Vagina (tissue), 2 donors: ENCODE results near the gene PSEN2. TPM values are rescaled to one million over a fixed set of nuclear protein-coding genes. Genes with fewer than 3 reads are reported as not detected.

Experiments
- DNase-seq, 2 donors: peaks; one replicate each; pipeline ENCODE4 v3.0.0-alpha.2; 2017; ENCODE audit errors: extremely low spot score in 2 of 2
- H3K27ac ChIP-seq: fragments of 200-600 bp; sonication (generic); one replicate; pipeline ENCODE4 v1.5.1; 2019
- H3K27me3 ChIP-seq: fragments of 200-600 bp; sonication (generic); one replicate; pipeline ENCODE4 v1.5.1; 2019
- H3K36me3 ChIP-seq, 2 donors: fragments of 200-600 bp; sonication (generic); one replicate each; pipeline ENCODE4 v1.5.1; 2017 to 2019
- H3K4me1 ChIP-seq: fragments of 200-600 bp; sonication (generic); one replicate; pipeline ENCODE4 v1.5.1; 2019
- H3K4me3 ChIP-seq, 2 donors: fragments of 200-600 bp; sonication (generic); 1 replicate in 1 of 2; 2 replicates in 1 of 2; pipeline ENCODE4 v1.5.1; 2016 to 2019
- H3K9me3 ChIP-seq: fragments of 200-600 bp; sonication (generic); one replicate; pipeline ENCODE4 v1.5.1; 2019
- POLR2A ChIP-seq, 2 donors: fragments of 450-650 bp; IDR thresholded peaks; one replicate each; pipeline ENCODE4 v1.6.1; 2017; ENCODE audit warnings: antibody characterized with exemption in 2 of 2, mild to moderate bottlenecking in 2 of 2, moderate library complexity in 2 of 2
- POLR2AphosphoS5 ChIP-seq, 2 donors: sonication (generic); formaldehyde crosslinking; IDR thresholded peaks; one replicate each; pipeline ENCODE4 v1.9.0; 2017; ENCODE audit warnings: antibody characterized with exemption in 2 of 2, mild to moderate bottlenecking in 2 of 2, low read depth in 1 of 2; ENCODE audit not compliant: insufficient read depth in 1 of 2
- intact Hi-C: fragments of 100-400 bp; cut with DNase I; formaldehyde crosslinking; loops from one replicate; pipeline ENCODE4 v1.15.1; 2023
- total RNA-seq: library from RNA; depleted of rRNA; stranded (reverse); fragments of >200 nt; gene quantifications from one replicate; pipeline ENCODE4 v1.2.3, GENCODE V29; 2016
- TF ChIP-seq, protein P1 (sequence below), 3 experiments: fragments of 450-650 bp in 2 of 3; fragments of 200-600 bp in 1 of 3; sonication (generic) in 1 of 3; IDR thresholded peaks; one replicate each; pipeline ENCODE4 v1.5.1; 2017 to 2019; ENCODE audit warnings: antibody characterized with exemption in 3 of 3, mild to moderate bottlenecking in 2 of 3, moderate library complexity in 2 of 3

Gene PSEN2
- 22.1 TPM for total RNA-seq

DNA sequence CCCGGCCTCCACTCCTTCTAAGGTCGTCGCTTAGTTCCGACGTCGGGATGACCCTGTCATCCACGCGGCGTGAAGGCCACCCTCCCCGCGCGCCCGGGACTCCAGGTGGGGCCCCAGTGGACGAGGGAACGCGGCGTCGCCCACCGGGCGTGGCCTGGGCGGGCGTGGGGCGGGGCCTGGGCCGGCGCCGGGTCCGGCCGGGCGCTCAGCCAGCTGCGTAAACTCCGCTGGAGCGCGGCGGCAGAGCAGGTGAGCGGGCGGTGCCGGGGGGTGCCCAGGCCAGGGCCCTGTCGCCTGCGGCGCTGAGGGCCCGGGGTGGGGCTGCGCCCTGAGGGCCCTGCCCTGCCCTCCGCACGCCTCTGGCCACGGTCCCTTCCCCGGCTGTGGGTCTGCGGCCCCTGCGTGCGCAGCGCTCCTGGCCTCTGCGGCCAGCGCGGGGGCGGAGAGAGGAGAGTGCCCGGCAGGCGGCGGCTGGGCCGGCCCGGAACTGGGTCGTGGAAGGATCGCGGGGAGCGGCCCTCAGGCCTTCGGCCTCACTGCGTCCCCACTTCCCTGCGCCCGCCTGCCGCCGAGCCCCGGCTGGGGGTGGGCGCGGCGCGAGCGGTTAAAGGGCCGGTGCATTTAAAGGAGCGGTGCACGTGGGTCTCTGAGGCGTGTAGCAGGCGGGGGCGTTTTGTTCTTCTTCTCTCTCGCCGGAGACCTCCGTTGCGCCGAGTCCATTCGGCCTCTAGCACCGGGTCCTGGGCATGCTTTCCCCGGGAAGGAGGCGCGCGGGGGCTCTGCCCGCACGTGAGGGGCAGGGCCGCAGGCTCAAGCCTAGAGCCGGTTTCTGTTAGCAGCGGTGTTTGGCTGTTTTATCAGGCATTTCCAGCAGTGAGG, at the start of gene PSEN2:
Gene PSEN2, plus strand, starts transcription at position 216 of the 879 bp plus-strand sequence. CDS start 11,292 bp downstream, outside the sequence.
- no peak for TF ChIP-seq POLR2A (IDR thresholded peaks at IDR 0.05)
- TF ChIP-seq, protein P1, sequence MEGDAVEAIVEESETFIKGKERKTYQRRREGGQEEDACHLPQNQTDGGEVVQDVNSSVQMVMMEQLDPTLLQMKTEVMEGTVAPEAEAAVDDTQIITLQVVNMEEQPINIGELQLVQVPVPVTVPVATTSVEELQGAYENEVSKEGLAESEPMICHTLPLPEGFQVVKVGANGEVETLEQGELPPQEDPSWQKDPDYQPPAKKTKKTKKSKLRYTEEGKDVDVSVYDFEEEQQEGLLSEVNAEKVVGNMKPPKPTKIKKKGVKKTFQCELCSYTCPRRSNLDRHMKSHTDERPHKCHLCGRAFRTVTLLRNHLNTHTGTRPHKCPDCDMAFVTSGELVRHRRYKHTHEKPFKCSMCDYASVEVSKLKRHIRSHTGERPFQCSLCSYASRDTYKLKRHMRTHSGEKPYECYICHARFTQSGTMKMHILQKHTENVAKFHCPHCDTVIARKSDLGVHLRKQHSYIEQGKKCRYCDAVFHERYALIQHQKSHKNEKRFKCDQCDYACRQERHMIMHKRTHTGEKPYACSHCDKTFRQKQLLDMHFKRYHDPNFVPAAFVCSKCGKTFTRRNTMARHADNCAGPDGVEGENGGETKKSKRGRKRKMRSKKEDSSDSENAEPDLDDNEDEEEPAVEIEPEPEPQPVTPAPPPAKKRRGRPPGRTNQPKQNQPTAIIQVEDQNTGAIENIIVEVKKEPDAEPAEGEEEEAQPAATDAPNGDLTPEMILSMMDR (IDR thresholded peaks at IDR 0.05) = peak in 1 of 3 experiments; percentile 13
- peak within 1 kb of the TSS; percentile 63 to 90 for H3K4me3 ChIP-seq
- no peaks in the 10 kb centered on the region for H3K9me3 ChIP-seq
- H3K27ac ChIP-seq = peak within 1 kb of the TSS; percentile 64
- H3K27me3 ChIP-seq = no peaks in the 10 kb centered on the region
- no peaks in the 10 kb centered on the region for H3K36me3 ChIP-seq
- intact Hi-C loops = no loop called here
- peak; percentile 79 to 84 for DNase-seq
- peaks cover 13% of the 10 kb centered on the region for H3K4me1 ChIP-seq

DNA sequence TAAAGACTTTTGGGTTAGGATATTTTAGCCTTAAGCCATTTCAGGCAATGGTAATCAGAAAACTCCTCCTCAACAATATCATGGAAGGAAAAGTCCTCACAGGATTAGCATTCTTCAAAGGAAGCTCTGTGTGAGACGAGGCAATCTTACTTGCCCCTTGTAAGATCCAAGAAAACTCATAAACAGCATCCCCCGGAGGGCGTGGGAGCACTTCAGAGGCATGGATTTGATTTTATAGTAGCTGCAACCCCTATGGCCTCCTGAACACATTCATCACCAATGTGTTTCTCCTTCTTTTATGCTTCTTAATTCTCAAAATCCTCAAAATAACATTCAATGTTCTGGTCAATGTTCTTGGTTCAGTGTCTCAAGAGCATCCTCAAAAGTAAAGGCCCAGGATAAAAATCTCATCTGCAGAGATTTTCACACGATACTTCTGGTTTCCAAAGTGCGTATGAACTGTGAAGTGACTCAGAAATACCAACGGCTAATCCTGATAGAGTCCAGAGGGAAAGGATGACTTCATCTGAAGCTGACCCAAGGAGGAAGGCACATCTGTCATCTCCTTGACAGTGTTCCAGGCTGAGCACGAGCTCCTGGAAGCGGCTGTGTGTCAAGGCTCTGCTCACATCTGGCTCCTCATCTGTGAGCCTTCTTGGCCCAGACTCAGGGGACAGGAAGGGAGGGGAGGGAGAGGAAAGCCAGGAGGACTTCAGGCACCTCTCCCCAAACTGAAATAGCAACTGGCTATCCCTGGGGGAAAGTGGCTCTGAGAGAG, 49.3 kb upstream of the PSEN2 start:
- intact Hi-C loops = loop anchor here (2.0 kb wide), 1 partner anchor 84 kb away; no protein-coding TSS in a partner anchor
- H3K4me1 ChIP-seq = peaks cover 44% of the 10 kb centered on the region

DNA sequence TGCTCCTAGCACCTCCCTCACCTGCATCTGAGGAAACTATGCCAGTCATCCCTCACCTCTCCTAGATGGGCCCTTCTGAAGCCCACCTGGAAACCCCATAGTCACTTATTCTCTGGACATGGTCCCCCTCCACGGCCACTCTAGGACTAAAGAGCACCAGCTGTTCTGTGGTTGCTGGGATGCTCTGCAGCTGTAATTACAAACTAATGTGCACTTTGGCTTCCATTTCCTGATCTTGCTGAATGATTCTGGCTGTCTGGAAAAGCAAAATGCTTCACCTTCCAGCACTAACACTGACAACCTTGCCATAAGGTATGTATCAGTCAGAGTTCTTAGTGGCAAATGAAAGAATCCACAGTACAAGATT, 48.7 kb upstream of the PSEN2 start:
- Histone ChIP-seq H3K4me3 (no peak overlapping the region), H3K27me3 (no peaks in the 10 kb centered on the region), H3K9me3 (no peaks in the 10 kb centered on the region), H3K4me1 (peaks cover 40% of the 10 kb centered on the region), H3K27ac (peak overlapping the region; percentile 88), H3K36me3 (no peaks in the 10 kb centered on the region)
- TF ChIP-seq, protein P1 (IDR thresholded peaks at IDR 0.05) = no peak
- peak in 1 of 2 donors; percentile 50 for TF ChIP-seq POLR2AphosphoS5 (IDR thresholded peaks at IDR 0.05; ENCODE audit: insufficient read depth in 1 of 2, low read depth in 1 of 2)
- no peak for TF ChIP-seq POLR2A (IDR thresholded peaks at IDR 0.05)
- intact Hi-C loops = loop anchor here (2.0 kb wide), 1 partner anchor 85 kb away; no protein-coding TSS in a partner anchor
- DNase-seq = no peak

More for the DNA sequence above, 49.3 kb upstream of the PSEN2 start:
- Histone ChIP-seq H3K4me3 (no peak overlapping the region), H3K9me3 (no peaks in the 10 kb centered on the region), H3K27me3 (no peaks in the 10 kb centered on the region), H3K27ac (peak overlapping the region; percentile 88), H3K36me3 (no peaks in the 10 kb centered on the region)
- peak in 1 of 2 donors; percentile 99 for DNase-seq
- TF ChIP-seq, protein P1 (IDR thresholded peaks at IDR 0.05) = no peak
- peak; percentile 87 to 96 for TF ChIP-seq POLR2AphosphoS5 (IDR thresholded peaks at IDR 0.05; ENCODE audit: insufficient read depth in 1 of 2, low read depth in 1 of 2)

DNA sequence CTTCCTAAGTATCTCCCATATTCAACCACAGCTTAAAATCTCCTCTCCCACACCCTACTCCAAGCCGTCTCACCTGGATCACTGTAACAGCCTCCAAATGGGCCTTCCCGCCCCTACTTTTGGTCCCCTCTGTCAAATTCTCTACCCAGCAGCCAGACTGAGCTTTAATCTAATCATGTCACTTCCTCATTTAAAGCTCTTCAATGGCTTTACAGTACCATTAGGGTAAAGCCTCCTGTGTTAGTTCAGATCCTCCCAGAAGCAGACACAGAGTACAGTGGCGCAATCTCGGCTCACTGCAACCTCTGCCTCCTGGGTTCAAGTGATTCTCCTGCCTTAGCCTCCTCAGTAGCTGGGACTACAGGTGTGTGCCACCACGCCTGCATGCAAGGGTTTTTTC, 46.8 kb upstream of the PSEN2 start:
- no peak for TF ChIP-seq POLR2AphosphoS5 (IDR thresholded peaks at IDR 0.05; ENCODE audit: insufficient read depth in 1 of 2, low read depth in 1 of 2)
- no peak for TF ChIP-seq POLR2A (IDR thresholded peaks at IDR 0.05)
- TF ChIP-seq, protein P1 (IDR thresholded peaks at IDR 0.05) = no peak
- Histone ChIP-seq H3K4me1 (peaks cover 57% of the 10 kb centered on the region), H3K36me3 (no peaks in the 10 kb centered on the region), H3K9me3 (no peaks in the 10 kb centered on the region), H3K4me3 (no peak overlapping the region), H3K27ac (no peak overlapping the region), H3K27me3 (no peaks in the 10 kb centered on the region)
- no peak for DNase-seq
- intact Hi-C loops = no loop called here
